GM18526 (cell line): ENCODE results near the gene PTPRT.

ENCODE experiments used
- POLR2A ChIP-seq: IDR thresholded peaks from 3 replicates; pipeline ENCODE4 v1.6.1; 2011; ENCODE audit not compliant: insufficient read length; ENCODE audit errors: extremely low read depth

Gene PTPRT

GRCh38 chr20:42901689-42902440 lies 287.8 kb downstream of the PTPRT start:
- TF ChIP-seq POLR2A: no peak

GRCh38 chr20:42895020-42895419 lies 294.7 kb downstream of the PTPRT start:
- TF ChIP-seq POLR2A: no peak

DNA sequence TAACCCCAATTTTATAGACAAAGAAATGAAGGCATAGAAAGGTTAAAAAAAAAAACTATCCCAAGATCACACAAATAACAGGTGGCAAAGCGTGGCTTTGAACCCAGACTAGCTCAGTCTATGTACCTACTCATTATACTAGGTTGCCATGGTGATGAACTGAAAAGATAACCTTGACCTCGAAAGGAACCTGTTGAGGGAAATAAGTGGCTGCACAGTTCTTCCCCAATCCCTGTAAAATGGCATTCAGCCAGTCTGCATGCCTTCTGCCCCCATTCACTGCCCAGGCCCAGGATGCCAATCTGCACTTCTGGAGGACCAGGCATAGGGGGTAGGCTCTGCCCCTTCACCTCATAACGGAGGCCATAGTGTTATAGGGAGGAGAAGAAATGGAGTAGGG lies 295.2 kb downstream of the PTPRT start:
- TF ChIP-seq POLR2A: no peak

GRCh38 chr20:42889517-42889916 lies 300.2 kb downstream of the PTPRT start:
- TF ChIP-seq POLR2A: no peak

DNA sequence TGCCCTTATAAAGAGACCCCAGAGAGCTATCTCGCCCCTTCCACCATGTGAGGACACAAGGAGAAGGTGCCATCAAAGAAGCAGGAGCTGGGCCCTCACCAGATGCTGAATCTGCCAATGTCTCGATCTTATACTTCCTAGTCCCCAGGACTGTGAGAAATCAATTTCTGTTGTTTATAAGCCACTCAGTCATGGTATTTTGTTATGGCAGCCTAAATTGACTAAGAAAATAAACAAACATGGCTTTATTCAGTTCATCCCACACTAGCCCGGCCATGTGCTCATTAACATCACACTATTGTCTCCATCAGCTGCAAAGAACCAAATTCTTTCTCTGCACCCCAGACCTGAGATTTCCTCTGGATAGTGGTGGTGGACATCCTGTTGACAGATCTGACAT lies 302.4 kb downstream of the PTPRT start:
- no peak for TF ChIP-seq POLR2A

GRCh38 chr20:42886801-42887200 lies 302.9 kb downstream of the PTPRT start:
- TF ChIP-seq POLR2A: no peak

DNA sequence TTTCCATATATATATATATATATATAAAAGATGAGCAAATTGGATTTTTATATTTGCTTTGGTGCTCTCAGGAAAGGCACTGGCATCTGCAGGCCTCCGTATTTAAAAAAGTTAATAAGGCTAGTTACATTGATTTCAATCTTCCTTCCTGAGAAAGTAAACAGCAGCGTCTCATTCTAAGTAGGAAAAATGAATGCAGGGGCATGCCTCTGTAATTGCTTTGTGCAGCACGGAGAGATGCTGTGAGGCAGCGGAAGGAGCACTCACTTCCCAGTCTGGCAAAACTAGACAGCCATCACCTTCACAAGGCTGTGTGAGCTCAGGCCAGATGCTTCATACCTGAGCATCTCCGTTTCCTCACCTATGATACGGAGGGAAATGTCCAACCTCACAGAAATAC lies 303.7 kb downstream of the PTPRT start:
- no peak for TF ChIP-seq POLR2A

DNA sequence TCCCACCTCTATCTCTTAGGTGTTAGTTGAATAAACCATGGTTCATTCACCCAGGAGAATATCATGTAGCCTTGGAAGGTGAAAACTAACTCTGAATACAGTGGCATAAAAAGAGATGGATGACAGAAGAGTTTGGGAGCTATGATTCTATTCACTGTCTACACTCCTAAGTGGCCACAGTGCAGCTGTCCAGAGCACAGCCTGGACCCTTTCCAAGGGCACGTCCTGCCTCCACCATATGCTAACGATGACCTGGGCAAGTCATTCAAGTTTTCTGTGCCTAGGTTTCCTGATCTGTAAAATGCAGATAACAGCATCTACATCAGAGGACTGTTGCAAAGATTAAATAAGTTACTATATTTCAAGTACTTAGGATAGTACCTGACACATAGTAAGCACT lies 314.1 kb downstream of the PTPRT start:
- TF ChIP-seq POLR2A: no peak

DNA sequence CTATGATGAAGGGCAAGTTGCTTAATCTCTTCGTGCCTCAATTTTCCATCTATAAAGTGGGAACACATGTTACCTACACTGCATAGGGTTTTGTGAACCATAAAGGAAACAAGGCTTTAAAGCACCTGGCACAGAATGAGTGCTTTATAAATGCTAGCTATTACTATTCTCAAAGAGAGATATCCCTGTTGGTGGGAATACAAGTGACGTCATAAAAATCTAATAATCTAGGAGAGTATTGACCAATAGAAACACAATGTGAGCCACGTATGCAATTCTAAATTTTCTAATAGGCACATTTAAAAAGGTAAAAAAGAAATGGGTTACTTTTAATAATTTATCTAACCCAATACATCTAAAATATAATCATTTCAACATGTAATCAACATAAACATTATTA lies 316.4 kb downstream of the PTPRT start:
- no peak for TF ChIP-seq POLR2A

- no peak for TF ChIP-seq POLR2A
Measured at GRCh38 chr20:42864116-42864515, 325.6 kb downstream of the PTPRT start.

DNA sequence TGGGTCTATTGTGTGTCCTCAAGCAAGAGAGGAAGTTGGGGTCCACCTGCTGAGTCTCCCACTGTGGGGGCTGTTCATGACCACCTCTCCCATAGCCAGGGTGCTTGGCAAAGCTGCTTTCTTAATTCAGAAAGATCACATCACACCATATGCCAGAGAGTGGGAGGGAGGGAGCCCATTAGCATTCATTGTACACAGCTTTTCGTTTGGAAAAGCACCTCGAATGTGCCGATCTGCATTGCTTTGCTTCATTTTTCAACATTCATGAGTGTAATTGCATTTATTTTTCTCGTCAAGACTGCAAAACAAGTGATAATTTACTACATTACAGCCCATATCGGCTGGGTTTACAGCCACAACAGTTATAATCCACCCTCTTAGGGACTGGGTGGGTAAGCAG lies 327.3 kb downstream of the PTPRT start:
- no peak for TF ChIP-seq POLR2A

DNA sequence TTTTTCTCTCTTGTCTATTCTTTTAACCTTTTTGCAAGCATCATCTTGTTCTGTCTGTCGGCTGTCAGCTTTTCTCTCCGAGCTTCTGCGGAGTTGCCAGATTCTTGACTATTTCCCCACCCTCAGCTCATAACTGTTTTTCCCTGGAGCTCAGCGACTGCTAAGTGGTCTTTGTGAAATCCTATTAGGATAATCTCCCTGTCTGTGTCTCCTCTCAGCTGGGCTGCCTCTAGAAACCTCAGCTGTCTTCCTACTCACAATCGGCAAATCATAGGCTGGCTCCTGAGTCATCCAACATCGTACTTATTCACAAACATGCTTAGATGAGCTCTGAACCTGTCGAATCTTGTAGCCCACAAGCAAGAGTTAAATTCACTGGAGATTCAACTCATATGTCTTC lies 332.3 kb downstream of the PTPRT start:
- no peak for TF ChIP-seq POLR2A

DNA sequence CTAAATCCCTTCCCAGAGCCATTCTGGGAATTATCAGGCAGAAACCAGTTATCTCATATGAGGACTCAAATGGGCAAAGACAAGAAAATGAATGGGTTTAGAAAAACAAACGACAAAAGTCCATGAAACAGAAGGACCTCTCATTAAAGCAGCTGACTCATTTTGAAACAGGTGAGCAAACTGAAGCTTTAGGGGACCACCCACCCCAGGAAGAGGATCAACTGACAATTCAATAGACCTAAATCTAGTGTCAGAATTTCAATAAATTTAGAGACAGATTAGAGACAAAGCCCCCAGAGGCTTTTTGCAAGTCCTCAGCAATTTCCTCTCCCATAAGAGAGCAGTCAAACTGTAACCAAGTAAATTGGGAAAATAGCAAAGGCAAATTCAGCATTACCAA lies 333.8 kb downstream of the PTPRT start:
- no peak for TF ChIP-seq POLR2A

DNA sequence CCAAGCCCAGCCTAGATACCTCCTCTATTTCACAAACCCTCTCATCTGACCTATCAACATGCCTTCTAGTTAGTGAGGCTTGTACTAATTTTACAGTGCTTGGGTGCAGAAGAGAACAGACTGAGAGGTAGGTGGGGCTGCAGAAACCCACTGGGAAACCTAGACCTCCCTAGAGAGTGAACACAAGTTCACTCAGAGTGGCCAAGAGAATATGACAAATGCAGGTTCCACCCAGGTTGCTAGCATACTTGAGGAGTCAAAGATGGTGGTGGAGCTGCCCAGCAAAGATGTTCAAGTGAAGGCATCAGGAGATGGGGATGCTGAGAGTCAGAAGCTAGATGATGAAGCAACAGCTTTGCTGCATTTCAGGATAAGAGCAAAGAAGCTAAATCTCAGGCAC lies 337.0 kb downstream of the PTPRT start:
- no peak for TF ChIP-seq POLR2A

DNA sequence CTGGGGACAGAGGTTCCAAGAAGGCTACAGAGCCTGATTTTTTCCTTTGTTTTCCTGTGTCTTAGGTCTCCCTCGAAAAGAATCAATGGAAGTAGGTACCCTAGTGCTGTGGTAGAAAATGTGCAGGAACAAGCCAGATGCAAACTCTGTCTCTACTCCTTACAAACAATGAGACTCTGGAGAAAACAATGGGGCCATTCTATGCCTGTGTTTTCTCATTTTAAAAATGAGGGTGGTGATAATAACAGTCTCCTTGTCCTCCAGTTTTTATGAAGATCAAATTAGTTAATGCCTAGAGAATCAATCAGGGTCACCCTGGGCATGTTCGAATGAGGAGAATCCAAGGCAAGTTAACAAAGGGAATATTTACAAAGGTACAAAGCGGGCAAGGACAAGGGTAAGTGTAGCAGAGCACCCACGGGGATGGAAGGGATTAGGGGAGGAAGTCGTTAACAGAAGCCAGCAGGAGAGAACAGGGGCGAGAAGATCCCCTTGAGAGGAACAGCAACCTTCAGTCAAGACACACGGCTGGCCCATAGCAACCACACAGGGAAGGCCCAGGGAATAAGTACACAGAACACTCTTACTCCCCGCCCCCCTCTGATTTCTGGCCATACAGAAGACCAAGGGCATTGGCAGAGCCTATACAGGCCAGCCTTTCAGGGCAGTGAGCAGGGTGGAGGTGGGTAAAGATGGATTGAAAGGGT lies 342.8 kb downstream of the PTPRT start:
- no peak for TF ChIP-seq POLR2A

DNA sequence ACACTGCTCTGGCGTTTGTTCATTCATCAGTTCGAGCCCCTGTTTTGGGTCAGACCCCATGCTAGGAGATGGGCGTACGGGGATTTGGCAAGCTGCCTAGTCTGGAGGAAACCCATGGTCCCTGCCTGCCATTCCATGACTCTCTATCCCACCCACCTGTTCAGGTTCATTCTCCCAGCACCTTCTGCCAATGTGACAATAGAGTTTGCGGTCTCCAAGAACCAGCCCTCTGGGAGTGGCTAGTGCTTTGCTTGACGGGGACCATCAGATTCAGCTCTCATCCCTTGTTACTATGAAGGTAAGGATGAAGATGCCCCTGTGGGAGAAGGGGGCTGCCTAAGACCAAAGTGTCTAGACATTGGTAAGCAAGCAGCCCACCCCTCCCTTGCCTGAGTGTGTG lies 345.0 kb downstream of the PTPRT start:
- no peak for TF ChIP-seq POLR2A

DNA sequence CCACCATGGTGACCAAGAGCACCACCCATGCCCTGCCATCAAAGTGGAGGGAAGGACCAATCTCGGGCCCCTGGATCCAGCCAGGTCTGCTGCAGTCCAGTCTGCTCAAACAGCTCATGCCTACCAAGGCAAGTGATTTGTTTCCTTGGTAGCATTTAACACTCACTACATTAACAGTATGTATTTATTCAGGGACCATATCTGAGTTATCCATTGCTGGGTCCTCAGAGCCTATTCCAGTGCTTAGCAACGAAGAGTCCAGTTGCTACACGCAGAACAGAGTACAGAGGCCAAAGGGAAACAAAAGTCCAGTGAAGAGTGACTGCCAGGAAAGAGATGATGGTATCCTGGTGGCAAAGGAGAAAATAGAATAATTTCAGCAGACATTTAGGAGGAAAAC lies 352.2 kb downstream of the PTPRT start:
- TF ChIP-seq POLR2A: no peak
